Astrocyte of the spinal cord (primary cell): Measurements from ENCODE around the gene LAMP1.

Experiments used
- DNase-seq: peaks from one replicate; pipeline ENCODE4 v3.0.0; 2011; ENCODE audit warnings: low read depth, low spot score
- H3K4me3 ChIP-seq: 2 replicates; pipeline ENCODE4 v1.5.1; 2011; ENCODE audit warnings: low read depth, mild to moderate bottlenecking, low read length, moderate library complexity
- in situ Hi-C: cut with HindIII; loops from 2 replicates; pipeline ENCODE4 v1.10.0; 2017; ENCODE audit warnings: low sequenced_read_pairs
- TF ChIP-seq, protein P1 (sequence below): IDR thresholded peaks from 2 replicates; pipeline ENCODE4 v1.5.1; 2012; ENCODE audit warnings: low read depth, mild to moderate bottlenecking, low read length, inconsistent platforms

LAMP1 gene

DNA sequence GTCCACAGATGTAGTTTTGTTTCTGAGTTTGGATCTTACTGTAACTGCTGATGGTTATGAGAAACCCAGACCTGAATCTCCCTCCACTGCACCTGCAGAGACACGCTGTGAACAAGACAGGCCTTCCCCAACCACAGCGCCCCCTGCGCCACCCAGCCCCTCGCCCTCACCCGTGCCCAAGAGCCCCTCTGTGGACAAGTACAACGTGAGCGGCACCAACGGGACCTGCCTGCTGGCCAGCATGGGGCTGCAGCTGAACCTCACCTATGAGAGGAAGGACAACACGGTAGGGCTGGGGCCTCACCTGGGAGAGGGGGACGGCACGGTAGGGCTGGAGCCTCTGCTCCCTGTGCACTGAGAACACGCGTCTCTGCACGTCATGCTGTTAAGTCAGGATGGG, 22.3 kb downstream of the LAMP1 start:
- TF ChIP-seq, protein P1, sequence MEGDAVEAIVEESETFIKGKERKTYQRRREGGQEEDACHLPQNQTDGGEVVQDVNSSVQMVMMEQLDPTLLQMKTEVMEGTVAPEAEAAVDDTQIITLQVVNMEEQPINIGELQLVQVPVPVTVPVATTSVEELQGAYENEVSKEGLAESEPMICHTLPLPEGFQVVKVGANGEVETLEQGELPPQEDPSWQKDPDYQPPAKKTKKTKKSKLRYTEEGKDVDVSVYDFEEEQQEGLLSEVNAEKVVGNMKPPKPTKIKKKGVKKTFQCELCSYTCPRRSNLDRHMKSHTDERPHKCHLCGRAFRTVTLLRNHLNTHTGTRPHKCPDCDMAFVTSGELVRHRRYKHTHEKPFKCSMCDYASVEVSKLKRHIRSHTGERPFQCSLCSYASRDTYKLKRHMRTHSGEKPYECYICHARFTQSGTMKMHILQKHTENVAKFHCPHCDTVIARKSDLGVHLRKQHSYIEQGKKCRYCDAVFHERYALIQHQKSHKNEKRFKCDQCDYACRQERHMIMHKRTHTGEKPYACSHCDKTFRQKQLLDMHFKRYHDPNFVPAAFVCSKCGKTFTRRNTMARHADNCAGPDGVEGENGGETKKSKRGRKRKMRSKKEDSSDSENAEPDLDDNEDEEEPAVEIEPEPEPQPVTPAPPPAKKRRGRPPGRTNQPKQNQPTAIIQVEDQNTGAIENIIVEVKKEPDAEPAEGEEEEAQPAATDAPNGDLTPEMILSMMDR, result no peak
- in situ Hi-C loops, result no loop called here
- DNase-seq, result no peak
- no peak overlapping the region for H3K4me3 ChIP-seq

DNA sequence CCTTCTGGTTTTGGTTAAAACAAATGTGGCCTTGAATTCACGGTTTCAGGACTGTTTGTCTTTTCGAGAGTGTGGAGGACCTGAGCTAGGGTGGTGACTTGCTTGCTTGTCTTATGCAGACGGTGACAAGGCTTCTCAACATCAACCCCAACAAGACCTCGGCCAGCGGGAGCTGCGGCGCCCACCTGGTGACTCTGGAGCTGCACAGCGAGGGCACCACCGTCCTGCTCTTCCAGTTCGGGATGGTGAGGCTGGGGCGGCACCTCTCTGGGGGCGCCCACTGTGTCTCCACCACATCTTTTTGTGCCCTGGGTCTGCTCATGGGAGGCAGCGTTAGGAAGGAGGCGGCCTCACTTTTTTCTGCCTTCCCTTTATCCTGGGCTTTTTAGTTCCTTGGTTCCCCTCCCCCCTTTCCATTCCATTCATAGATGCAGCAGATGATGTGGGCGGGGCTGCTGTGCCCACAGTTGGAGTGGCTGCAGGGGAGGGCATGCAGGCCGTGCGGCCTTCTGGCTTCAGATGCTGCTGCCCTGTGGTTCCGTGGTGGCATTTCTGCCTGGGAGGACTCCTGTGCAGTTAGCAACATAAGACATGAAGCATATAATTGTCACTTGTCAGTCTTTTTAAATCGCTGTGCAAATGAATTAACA, 23.3 kb downstream of the LAMP1 start:
- TF ChIP-seq, protein P1, result no peak
- in situ Hi-C loops, result no loop called here
- no peak overlapping the region for H3K4me3 ChIP-seq
- no peak for DNase-seq

DNA sequence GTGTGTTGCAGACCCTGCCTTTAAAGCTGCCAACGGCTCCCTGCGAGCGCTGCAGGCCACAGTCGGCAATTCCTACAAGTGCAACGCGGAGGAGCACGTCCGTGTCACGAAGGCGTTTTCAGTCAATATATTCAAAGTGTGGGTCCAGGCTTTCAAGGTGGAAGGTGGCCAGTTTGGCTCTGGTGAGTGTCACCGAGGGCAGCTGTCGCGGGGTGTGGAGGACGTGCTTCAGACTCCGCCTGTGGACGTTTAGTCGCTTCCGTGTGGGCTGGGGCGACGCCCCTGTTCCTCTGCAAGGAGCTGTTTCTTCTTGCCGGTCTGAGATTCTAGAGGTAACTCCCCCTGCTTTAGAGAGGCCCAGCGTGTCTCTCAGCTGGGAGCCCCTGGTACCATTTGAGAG, 24.5 kb downstream of the LAMP1 start:
- TF ChIP-seq, protein P1, result no peak
- DNase-seq, result no peak
- H3K4me3 ChIP-seq, result no peak overlapping the region
- in situ Hi-C loops, result no loop called here

DNA sequence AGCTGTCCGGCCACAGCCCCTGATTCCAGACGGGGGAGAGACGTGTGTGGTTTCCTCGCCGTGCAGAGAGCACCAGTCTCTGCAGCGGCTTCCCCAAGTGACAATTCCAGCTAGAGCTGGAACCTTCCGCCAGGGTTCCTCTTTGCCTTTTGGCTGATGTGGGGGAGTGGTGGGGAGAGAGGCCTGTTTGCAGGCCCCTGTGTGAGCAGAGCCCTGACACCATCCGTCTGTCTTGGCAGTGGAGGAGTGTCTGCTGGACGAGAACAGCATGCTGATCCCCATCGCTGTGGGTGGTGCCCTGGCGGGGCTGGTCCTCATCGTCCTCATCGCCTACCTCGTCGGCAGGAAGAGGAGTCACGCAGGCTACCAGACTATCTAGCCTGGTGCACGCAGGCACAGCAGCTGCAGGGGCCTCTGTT, 25.0 kb downstream of the LAMP1 start:
- in situ Hi-C loops, result no loop called here
- DNase-seq, result no peak
- no peak overlapping the region for H3K4me3 ChIP-seq

DNA sequence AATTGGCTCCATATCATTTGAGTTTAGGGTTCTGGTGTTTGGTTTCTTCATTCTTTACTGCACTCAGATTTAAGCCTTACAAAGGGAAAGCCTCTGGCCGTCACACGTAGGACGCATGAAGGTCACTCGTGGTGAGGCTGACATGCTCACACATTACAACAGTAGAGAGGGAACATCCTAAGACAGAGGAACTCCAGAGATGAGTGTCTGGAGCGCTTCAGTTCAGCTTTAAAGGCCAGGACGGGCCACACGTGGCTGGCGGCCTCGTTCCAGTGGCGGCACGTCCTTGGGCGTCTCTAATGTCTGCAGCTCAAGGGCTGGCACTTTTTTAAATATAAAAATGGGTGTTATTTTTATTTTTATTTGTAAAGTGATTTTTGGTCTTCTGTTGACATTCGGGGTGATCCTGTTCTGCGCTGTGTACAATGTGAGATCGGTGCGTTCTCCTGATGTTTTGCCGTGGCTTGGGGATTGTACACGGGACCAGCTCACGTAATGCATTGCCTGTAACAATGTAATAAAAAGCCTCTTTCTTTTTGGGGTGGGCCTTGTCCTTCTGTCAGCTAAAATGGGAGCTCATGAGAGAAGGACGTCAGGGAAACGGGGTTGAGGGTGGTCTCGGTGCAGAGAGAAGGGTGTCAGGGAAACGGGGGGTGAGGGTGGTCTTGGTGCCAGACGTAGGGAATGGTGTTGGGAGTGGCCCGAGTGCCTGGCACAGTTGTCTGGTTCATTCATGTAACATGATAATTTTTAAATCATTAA, 26.0 kb downstream of the LAMP1 start:
- no peak for DNase-seq
- no peak overlapping the region for H3K4me3 ChIP-seq
- TF ChIP-seq, protein P1, result no peak
- in situ Hi-C loops, result no loop called here

More for the DNA sequence above, 25.0 kb downstream of the LAMP1 start:
- TF ChIP-seq, protein P1, result no peak

DNA sequence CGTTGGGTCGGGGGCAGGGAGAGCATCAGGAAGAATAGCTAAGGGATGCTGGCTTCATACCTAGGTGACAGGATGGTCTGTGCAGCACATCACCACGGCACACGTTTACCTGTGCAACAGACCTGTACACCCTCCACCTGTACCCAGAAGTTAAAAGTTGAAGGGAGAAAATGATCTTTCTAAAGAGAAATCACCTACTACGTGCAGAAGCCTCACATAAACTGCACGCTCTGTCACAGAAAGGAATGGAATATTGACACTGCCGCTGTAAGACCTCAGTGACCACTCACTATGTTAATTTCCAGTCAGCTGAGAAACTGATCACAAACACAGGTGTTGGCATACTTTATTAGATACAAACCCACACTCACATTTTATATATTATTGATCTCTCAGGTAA, 26.8 kb downstream of the LAMP1 start:
- in situ Hi-C loops, result no loop called here
- TF ChIP-seq, protein P1, result no peak
- no peak overlapping the region for H3K4me3 ChIP-seq
- DNase-seq, result no peak
